ENCODE results near the gene RPS6KA5. TPM values are rescaled to one million over a fixed set of nuclear protein-coding genes. Genes with fewer than 3 reads are reported as not detected.

The RPS6KA5 gene
- total and polyA plus RNA-seq, 9 of the 15 experiments (the other 6 are each of a cell fraction or from before 2014, with no cell fraction given), result 0.88 to 7.7 (median 4.7) TPM

DNA sequence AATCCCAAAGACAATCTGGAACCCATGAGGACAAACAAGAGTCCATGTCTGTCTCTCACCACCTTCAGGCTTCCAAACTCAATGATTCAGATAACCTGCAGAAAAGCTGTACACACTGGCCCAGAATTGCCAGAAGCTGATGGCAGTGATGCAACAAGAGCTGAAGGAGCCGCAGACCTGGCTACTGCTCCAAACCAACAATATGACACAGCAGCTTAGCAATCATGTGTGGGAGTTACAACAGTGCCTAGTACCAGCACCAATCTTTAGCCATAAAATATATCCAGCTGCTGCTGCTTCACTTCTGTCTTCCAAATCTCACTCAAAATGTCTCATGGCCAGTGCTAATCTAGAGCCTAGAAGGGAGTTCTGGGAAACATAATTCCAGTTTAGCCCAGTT, 22.0 kb downstream of the RPS6KA5 start (continued):
- TF ChIP-seq TCF15 (CRISPR knock-in tag; IDR thresholded peaks at IDR 0.05) (no peak), POU5F1 (IDR thresholded peaks at IDR 0.05; ENCODE audit: borderline replicate concordance, low read depth, low read length, partially characterized antibody) (no peak), ZFX (CRISPR knock-in tag; IDR thresholded peaks at IDR 0.05) (no peak), CHD7 (IDR thresholded peaks at IDR 0.05; ENCODE audit: low read depth, low read length) (no peak), CEBPB (tag; IDR thresholded peaks at IDR 0.05) (peak; percentile 70; the same call in 1 of the 2 replicates), CCAR2 (IDR thresholded peaks at IDR 0.05; ENCODE audit: low read depth, low read length) (no peak), DLX4 (CRISPR knock-in tag; IDR thresholded peaks at IDR 0.05) (no peak), RUNX1 (IDR thresholded peaks at IDR 0.05; ENCODE audit: low read depth) (no peak), POLR2B (IDR thresholded peaks at IDR 0.05; ENCODE audit: low read depth, partially characterized antibody) (no peak), NFE2 (IDR thresholded peaks at IDR 0.05; ENCODE audit: low read depth) (peak; percentile 65; the same call in 1 of the 2 replicates)
- TF ChIP-seq, protein P1, sequence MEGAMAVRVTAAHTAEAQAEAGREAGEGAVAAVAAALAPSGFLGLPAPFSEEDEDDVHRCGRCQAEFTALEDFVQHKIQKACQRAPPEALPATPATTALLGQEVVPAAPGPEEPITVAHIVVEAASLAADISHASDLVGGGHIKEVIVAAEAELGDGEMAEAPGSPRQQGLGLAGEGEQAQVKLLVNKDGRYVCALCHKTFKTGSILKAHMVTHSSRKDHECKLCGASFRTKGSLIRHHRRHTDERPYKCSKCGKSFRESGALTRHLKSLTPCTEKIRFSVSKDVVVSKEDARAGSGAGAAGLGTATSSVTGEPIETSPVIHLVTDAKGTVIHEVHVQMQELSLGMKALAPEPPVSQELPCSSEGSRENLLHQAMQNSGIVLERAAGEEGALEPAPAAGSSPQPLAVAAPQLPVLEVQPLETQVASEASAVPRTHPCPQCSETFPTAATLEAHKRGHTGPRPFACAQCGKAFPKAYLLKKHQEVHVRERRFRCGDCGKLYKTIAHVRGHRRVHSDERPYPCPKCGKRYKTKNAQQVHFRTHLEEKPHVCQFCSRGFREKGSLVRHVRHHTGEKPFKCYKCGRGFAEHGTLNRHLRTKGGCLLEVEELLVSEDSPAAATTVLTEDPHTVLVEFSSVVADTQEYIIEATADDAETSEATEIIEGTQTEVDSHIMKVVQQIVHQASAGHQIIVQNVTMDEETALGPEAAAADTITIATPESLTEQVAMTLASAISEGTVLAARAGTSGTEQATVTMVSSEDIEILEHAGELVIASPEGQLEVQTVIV (CRISPR knock-in tag; IDR thresholded peaks at IDR 0.05; ENCODE audit: borderline replicate concordance), result no peak
